Measurements from ENCODE around the gene KIAA0513.
"Not testable (repeated sequence)": the region's sequence is repeated elsewhere in the genome, so short reads cannot be mapped to it uniquely, and the experiment has no call there.

KIAA0513 gene

DNA sequence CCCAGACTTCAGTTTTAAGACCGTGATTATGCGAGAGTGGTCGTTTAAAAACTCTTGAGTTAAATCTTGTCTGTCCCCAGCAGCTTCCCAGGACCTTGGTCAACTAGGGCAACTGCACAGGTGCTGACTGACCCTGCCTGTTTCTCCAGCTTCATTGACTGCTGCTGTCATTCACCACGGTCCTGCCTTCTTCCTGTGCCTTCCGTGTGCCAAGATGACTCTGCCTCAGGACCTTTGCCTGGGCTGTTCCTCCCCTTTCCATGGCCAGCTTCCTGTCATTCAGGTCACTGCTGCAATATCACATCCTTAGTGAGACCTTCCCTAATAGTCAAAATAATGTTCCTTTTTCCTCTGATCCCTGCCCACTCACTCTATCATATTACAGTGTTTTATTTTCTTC is 3.9 kb downstream of the KIAA0513 start:
- DNase-seq: no peak

DNA sequence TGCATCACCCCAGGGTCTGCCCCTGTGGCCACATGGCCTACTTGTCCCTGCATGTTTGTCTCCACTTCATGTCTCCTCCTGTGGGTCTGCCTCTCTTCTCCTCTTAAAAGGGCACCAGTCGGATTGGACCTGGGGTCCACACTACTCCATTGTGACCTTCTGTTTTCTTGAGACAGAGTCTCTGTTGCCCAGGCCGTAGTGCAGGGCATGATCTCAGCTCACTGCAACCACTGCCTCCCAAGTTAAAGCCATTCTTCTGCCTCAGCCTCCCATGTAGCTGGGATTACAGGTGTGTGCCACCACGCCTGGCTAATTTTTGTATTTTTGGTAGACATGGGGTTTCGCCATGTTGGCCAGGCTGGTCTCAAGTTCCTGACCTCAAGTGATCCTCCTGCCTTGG is 4.6 kb downstream of the KIAA0513 start:
- not testable (repeated sequence) for DNase-seq

DNA sequence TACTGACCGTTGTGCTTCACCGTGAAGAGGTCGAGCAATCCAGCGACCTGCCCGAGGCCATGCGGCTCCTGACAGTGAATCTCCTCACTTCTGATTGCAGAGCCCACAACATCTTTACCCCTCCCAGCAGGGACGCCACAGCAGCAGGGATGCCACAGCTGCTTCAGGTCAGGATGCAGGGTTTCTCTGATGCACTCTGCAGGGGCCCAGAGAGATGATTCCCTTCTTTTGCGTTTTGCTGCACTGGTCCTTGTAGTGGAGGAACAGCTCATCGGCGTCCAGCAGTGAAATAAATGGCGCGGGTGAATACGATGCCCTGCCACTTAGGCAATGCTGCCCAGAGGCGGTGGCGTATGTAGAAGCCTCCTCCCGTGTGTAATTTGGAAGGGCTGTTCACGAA is 5.6 kb downstream of the KIAA0513 start:
- no peak for DNase-seq

DNA sequence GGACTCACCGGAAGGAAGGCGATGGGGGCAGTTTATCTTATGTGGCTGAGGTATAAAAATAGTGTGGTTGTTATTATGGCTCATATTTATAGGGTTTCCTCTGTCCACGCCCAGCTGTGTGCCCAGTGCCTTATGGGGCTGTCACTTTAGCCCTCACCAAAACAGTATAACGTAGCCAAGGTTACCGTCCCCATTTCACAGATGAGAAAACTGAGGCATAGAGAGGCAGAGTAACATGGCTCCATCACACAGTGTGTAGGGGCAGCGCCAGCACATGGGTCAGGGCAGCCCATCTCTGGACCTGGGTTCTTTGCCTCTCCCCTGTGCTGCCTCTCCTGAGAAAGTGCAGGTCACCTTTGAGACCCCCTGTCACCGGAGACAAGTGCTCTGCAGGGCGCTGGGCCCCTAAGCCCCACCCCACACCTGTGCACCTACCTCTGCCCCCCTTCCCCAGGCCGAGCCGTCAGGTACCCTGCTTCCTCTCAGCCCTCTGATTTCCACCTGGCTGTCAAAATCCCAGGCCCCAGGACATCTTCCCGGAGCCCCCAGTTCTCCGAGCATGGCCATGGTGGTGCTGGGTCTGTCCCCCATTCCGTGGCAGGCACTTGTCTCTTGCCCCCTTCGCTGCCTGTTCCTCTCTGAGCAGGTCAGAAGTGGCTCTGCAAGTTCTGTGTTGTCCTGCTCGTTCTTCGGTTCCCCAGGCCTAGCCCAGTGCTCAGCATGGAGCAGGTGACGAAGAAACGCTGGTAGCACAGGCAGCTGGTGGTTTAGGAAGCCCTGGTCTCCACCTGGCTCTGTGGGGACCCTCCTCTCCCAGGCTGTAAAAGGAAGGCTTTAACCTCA is 7.2 kb downstream of the KIAA0513 start:
- DNase-seq: no peak

DNA sequence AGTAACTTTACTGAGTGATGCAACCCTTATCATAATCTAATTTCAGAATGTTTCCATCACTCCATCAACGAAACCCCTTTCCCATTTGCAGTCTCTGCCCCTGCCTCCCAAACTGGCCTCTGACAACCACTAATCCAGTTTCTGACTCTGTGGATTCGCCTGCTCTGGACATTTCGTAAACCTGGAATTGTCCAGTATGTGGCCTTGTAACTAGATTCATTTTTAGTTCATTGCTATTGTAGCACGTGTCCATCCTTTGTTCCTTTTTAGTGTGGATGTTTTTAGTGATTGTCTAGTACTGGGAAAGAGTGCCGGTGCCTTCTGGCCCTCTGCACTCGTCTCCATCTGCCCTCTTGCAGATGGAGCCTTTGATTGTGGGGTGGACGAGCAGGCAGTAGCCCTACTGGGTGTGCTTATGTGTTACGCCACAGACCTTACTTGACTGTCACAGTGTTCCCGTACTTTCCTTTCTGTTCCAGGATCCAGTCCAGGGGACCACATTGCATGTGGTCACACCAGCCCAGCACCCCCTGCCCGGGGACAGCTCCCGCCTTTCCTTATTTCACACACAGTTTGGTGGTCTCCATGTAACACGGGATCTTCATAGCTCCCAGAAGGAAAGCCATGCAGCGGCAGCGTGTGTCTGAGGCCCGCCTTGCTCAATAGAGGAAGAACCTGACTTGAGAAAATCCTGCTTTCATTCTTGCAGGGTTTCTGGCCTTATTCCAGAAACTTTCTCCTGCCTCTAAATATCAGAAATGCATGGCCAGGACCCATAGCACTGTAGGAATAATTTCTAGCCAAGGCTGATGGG is 8.8 kb downstream of the KIAA0513 start:
- no peak for DNase-seq

DNA sequence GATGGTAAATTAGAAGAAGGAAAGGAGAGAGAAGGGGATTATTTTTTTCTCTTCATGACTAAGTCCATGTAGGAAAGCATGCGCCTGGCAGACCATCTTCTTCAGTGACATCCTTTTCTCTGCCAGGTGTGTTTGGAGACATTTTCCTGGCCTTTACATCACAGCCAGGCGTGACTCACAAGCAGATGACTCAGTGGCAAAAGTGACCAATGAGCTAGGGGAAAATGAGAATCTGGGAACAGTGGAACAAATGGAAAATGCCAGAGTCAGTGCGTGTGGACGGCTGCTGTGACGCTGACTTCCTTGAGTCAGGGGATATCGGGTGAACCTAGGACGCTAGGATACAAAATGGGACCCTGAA is 9.4 kb downstream of the KIAA0513 start:
- no peak for DNase-seq

DNA sequence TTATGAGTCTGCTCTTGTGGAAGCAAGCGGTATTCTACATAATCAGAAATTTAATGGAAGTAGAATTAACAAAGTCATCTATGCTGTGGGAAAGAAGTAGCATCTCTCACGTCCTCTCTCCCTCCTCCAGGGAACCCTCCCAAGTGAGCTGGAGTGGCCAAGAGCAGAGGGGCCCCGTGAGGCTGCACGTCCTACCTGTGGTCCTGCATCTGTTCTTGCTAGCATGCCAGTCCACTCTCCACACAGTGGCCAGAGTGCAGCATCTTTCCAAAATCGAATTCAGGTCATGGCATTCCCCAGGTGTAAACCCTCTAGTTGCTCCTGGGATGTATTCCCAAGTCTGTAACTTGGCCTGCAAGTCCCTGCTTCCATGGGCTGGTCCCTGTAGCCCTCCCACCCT is 10.1 kb downstream of the KIAA0513 start:
- no peak for DNase-seq

DNA sequence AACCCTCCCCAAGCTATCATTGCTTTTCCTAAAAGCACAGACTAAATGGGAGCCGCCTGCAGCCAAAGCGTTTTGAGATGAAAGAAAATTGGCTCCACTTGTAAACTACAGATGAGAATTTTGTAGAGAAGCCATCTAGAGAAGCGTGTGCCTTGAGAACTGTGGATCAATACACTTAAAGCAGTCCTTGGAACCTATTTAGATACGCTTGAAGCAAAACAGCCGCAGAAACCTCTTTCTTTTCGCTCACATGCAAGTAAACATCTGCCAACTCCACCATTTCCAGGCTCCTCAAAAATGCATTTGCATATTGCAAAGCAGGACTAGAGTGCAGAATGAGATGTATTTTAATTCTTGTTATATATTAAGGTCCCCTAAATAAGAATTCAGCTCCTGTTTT is 13.1 kb downstream of the KIAA0513 start:
- no peak for DNase-seq

DNA sequence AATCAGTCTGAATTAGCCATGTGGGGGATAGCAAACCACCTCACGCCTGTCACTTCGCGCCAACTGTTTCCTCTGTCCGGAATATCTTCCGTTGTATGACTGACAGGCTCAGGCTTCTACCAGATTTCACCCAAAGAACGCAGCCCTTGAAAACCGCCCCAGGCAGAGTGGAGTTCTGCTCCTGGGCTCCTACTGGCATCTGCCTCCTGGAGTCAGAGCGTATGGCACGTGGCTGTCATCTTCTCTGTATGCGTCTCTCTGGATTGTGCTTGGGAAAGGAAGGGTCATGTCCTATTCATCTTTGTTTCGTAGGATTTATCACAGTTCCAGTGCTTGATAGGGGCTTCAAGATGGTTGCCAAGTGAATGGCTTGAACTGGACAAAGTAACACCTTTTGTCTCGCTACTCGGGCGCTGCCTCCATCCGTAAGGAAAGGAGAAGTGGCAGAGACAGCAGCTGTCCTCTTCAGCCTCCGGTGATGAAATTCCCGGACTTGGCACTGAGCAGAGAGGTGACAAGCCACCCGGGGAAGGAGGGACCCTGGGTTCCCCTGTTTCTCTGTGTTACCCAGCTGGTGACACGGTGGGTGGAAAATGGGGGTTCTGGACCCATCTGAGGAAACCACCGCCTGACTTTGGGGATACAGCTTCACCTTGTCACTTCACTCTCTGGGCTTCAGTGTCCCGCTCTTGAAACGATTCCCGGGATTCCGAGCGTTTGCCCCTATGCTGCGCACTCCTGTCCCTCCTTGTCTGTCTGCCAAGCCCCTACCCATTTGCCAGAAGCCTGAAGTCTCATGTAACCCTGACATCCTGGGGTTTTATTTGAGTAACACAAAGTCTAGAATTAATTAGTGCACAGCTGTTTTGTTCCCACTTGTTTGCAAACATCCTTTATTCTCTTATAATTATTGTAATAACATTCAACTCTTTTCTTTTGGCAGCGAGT is 13.9 kb downstream of the KIAA0513 start:
- DNase-seq: no peak

DNA sequence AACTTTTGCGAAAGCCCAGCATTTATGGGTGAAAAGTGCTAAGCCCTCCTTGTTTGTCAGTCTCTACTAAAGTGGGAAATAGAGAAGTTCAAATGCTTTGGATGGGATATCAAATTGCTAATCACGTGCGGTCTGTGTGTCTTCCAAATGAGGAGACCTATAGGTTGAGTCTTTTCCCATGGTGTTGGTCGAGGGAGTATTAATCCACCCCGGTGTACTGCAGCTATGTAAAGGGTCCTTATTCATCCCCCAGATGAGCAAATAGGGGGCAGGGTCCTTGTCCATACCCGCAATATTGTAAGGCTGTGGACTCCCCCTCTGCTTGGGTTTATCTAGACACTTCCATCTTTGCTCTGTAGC is 14.6 kb downstream of the KIAA0513 start:
- no peak for DNase-seq

DNA sequence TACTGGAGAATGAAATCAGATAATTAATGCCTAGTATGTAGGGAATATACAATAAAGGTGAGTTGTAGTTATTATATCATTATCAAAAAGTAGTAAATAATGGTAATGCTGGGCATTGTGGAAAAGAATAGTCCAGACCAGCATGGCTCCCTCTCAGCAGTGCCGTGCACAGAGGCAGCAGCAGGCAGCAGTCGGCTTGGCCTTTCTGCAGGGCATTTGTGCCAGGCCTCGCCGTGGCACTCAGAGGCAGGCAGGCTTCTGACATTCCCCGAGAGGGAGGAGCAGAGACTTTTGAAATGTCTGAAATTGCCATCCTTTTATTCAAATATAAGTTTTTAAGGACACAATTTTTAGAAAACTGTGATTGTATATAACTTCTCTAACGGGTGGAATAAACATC is 15.0 kb downstream of the KIAA0513 start:
- no peak for DNase-seq

DNA sequence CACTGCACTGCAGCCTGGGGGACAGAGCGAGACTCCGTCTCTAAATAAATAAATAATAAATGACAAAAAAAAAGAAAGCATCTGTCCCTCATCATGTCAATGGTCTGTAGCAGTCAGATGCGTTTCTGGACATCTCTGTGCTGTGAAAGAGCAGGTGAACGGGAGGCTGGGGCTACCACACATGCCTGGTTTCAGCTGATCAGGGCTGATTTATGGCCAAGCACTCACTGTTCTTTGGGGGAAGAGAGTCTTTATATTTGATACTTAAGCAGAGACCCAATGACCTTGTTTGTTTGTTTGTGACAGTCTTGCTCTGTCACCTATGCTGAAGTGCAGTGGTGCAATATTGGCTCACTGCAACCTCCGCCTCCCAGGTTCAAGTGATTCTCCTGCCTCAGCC is 17.5 kb downstream of the KIAA0513 start:
- DNase-seq: no peak

DNA sequence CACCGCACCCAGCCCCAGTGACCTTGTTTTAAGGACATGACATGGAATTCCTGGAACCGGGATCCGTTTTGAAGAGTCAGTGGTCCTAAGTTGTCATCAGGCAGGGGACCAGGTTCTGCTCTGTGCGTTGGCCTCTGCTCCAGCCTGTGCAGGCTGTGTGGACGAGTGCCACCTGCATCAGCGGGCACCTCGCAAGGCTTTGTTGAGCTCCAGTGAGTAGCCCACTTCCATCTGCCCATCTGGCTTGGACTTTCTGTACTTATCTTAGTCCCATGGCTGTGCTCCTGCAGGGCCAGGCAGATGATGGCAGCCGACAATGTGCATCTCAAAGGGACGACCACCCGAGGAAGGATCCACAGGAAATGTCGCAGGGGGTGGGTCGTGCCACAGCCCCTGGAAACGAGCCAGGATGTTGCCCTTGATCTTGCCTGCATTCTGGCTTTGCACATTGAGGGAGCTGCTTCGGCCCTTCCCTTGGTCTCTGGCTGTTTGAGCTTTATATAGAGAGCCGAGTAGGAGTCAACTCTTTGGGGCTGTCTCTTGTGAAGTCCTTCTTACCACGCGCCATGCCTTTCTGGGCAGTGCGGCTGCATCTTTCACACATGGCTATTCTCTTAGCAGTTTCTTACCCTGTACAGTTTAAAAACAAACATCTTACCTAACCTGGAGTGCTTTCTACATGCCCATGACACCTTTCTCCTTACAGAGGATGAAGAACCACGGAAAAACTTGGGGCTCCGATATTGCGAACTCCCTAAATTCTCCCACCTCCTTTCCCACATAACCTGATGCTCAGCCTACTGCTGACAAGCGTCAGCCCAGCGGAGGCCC is 18.3 kb downstream of the KIAA0513 start:
- DNase-seq: no peak

DNA sequence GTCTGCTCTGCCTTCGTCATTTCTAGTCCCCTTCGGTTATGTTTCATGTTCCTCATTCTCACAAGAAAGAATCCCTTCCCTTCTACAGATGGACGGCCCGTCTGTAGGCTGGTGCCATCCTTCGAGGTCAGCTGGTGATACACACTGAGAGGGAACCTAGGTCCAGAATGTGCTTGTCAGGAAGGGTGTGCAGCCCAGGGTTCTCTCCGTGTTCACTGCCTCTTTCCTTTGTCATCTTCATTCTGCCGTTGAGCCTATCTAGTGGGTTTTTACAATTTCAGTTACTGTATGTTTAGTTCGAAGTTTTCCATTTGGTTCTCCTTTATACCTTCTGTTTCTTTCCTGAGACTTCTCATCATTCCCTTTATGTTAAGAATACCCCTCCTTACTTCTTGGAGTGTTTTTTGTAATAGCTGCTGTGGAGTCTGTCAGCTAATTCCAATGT is 18.9 kb downstream of the KIAA0513 start:
- no peak for DNase-seq

DNA sequence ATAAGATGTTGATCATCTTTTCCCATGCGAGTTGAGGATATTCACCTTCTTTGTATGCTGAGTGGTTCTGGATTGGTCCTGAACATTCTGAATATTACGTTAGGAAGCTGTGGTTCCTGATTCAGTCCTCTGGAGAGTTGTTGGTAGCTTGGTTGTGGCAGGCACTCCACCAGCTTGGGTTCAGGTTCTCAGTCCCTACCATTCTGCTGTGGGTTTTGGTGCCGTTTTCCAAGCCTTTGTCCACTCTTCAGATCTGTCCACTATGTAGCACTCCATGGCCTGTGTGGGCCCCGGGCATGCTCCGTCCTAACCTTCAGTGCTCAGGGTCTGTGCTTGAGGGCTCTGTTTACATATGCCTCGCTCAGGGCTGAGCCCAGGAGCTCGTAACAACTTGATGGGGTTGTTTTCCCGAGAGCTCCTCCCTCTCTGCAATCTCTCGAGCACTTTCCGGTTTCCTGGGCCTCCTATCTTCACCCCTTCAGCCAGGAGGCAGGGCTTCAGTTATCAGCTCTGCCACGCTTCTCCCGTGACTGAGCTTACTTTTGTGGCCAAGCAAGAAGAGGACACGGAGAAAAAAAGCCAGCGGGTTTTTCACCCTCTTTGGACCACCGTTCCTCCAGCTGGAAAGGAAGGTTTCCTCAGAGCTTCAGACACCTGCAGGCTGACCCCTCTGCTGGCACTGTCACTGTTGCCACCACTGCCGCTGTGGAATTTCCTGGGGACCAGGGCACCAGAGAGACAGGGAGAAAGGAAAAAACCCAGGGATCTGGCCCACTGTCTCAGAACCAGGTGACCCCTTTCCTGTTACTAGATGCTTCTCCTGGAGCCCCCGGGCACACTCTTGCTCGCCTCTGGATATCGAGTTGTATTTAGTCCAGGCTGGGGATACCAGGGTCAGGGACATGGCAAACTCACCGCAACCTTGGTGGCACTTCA is 19.6 kb downstream of the KIAA0513 start:
- no peak for DNase-seq

DNA sequence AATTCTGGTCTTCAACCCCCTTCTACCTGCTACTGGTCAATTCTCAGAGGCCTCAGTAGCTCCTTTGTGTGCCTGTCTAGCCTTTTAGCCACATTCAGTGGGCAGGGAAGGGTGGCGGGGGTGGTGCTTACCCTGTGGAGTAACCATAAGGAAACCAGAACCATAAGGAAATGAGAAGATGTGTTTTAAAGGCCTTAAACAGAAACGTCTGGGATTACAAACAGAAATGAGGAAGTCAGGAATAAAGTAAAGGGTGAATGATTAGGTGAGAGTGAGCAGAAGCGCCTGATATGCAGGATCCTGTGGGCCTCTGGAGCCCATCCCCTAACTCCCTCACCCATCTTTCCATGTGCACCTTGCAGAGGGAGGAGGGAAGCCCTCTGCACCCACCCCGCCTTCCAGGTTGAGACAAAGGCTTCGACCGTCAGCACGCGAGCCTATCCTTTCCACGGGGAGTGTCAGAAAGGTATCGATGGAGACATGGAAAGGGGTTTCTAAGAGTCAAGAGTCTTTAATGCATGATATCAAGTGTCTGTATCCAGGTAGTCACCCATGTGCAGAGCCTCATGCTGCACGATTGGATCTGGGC is 20.4 kb downstream of the KIAA0513 start:
- no peak for DNase-seq

DNA sequence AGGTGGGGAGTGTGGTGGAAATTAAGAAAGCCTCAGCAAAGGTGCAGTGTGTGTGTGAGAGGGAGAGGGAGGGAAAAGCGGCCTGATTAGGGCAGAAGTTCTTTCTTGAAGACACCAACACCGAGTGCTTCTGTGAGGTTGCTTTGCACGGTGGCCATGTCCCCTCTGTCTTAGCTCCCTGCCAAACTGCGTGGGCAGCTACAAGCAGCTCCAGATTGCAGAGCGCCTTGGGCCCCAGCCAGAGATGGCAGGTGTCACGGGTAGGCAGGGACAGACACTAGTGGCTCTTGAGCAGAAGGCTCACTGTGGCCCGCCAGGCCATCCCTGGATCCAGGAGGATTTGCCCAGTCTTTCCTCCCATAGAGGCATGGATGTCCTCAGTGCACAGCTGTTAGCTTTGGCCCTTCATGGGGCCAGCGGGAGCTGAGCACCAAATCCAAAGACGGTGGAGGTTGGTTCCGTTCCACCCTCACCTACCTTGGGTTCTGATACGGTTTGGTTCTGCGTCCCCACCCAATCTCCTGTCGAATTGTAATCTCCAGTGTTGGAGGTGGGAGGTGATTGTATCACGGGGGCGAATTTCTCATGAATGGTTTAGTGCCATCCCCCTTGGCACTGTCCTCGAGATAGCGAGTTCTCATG is 21.4 kb downstream of the KIAA0513 start:
- DNase-seq: no peak

DNA sequence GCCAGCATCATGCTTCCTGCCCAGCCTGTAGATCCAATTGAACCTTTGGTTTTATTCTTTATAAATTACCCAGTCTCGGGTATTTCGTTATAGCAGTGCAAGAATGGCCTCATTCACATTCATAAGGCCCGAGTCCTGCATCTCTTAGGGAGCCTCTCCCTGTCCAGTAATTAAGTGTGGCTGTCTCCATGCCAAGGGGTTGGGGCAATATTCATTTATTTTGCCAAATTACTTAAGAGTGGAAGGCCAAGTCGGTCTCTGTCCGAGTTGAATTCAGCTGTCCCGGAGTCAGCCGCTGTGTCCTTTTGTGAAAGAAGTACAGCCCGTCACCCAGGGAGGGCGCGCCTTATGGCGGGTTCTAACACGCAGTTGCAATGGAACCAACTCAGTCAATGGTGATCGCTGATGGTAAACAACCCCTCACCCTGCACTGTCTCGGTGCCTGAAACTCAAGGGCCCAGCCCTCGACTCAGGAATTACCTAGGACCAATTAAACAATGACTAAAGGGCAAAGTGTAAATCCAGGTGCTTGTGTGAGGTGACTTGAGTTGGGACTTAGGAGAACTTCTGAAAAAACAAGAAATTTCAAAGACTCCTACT is 22.2 kb downstream of the KIAA0513 start:
- no peak for DNase-seq

DNA sequence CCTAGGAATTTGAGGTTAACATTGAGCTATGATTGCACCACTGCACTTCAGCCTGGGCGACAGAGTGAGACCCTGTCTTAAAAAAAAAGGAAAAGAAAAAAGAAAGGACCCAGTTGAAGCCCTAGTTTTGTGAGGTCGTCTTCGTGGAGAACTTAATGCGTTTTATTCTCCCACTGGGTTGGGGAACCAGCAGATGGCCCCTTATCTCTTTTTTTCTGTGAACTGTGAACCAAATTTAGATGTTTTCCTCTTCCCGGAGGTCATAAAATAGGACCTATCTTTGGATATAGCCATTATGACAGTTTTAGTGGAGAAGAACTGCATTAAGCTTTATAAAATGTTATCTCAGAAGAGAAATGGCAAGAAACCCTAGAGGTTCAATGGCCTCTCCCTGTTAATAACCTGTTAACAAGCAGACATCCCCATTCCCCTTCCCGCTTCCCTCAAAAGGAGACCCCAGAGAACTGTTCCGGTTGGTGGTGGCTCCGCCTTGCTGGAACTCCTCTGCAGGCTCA is 23.5 kb downstream of the KIAA0513 start:
- no peak for DNase-seq

DNA sequence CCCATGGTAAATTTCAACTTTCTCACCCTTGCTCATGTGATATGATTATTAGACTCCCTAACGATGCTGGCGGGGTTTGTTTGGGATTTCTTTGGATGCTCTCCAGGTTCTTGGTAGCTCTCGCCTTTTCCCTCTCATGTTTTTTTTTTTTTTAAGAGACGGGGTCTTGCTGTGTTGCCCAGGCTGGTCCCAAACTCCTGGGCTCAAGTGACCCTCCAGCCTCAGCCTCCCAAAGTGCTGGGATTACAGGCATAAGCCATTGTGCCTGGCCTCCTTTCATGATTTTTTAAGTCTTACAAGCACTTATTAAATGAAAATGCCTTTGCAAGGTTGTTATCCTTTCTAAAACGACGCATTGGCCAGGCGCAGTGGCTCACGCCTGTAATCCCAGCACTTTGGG is 24.1 kb downstream of the KIAA0513 start:
- no peak for DNase-seq
